GM04504 (cell line): ENCODE results near the gene SAMD4B.

ENCODE experiments used
- DNase-seq: peaks from one replicate; pipeline ENCODE4 v3.0.0-alpha.2; 2012; ENCODE audit warnings: low read depth

The SAMD4B gene

DNA sequence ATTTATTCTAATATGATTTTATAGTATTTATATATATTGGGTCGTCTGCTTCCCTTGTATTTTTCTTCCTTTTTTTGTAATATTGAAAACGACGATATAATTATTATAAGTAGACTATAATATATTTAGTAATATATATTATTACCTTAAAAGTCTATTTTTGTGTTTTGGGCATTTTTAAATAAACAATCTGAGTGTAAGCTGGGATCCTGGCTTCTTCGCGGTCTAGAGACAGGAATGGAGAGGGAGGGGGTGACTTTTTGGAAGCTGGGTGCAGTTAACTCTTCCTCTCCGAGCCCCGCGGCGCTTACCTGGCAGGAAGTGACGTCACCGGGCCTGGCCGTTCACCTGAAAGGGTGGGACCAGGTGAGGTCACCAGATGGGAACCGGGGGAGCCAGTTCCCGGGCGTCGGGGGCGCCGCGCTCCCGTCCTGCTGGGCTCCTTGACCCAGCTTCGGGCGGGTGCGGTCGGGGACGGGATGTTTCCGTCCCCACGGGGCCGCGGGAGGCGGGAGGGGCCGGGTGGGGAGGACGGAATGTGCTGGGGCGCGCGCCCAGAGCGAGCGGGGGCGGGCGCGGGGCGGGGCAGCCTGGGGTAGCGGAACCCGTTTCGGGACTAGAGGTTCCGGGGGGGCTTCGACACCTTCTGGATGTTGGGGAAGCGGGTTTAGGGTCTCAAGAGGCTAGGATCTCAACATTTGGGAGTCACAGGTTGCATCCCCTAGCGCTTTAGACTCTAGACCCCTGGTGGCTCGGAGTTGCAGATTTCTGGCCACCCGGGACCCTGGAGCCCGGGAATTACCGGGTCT lies 67.2 kb downstream of the SAMD4B start:
- no peak for DNase-seq

DNA sequence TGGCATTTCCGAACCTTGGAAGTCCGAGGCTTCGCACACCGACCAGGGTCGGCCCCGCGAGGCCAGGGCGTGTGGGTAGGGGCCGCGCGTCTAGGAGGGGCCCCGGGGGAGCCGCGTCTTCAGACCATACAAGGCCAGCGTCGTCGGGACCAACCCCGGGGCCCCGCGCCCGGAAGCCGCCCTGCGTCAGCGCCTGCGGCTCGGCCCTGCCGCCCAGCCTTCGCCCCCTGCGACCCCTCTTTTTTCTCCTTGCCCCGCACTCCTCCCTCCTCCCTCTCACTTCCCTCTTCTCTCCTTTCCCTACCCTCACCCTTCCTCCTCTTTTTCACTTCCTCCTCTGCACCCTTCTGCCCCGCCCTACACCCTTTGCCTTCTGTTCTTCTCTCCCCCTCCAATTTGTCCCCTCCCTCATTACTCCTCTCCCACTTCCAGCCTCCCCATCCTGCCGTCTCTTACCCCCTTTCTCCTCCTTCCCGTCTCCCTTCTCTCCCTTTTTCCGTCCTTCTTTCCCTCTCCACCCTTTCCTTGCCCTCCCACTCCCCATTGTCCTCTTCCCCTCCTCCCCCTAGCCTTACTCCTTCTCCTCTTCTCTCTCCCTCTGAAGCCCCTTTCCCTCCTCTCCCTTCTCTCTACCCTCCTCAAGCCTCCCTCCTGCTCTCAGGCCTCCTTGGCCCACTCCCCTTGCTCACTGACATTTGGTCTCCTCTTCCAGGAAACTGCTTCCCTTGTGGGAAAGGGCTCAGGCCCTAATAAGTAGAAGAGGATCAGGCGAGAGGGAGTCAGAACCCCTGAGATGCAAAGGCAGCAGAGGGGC lies 68.0 kb downstream of the SAMD4B start:
- DNase-seq: no peak

DNA sequence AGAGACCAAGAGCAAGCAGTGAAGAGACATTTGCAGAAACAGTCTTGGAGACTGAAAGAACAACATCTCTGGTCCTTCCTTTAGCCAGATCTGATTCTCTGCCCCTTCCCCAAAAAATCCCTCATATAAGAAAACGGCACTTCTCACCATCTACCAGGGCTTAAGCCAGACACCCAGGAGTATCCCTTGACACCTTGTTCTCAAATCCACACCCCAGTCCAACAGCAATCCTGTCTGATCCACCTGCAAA lies 68.5 kb downstream of the SAMD4B start:
- no peak for DNase-seq

DNA sequence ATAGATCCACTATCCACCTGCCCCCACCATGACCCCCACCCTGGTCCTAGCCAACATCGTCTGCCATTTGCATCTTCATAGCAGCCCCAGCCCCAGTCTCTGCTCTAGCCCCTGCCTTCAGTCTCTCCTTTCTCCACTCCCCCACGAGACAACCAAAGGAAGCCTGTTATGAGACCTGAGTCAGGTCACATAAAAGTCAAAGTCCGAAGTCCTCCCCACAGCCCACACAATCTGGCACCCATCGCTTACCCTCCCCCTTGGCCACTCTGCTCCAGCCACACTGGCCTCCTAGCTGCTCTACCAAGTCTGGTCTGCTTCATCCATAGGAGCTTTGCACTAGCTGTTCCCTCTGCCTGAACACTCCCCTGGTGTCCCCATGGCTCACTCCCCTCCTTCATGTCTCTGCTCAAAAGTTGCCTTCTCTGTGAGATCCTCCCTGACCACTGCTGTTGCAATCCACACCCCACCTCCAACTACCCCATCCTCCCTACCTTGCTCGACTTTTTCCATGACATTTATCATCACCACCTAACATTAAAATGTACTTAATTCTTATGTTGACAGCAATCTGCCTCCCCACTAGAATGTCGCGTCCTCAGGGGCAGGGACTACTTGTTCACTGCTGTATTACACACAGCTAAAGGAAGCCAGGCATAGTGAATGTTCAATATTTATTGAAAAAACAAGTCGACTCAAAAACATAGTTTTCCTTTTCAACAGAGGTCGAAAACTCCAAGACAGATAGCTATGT lies 69.0 kb downstream of the SAMD4B start:
- no peak for DNase-seq

DNA sequence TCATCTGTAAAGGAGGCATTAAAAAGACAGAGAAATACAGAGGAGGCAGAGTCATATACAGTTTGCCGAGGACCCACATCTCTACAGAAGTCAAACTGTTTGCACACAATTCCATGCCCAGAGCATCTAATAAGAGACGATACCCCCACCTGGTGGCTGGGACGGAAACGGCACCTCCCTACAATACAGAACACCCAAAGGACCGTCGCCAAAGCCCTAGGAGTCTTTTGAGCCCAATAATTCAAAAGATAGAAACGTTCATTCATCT lies 69.5 kb downstream of the SAMD4B start:
- DNase-seq: peak; percentile 91

DNA sequence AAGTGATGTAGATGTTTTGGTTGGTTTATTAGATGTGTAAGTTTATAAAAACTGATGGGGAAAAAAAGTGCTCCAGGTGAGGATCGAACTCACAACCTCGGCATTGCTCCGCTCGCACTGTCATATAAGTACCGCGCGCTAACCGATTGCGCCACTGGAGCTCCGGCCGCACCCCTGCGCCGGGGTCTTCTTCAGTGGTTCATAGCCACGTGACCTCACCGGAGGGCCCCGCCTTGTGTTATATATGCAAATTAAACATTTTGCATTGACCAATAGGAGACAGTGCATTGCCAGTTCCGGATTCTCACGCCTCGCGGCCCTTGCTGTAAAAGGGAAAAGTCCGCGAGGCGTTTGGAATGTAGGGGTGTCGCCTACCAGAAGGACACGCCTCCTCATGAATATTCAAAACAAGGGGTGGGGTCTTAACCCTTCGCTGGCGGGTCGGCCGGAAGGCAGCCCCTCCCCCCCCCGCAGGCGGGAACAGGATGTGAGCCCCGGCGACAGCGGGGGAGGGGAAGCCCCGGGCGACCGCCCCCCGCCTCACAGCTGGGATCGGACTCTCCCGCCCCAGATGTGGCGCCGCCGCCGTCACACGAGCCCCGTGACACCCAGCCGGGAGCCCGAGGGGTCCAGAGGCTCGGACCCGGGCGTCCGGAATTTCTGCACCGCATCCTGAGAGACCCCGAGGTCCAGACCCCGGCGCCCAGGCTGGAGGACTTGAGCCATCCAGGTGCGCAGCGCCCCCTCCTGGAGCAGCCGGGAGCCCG lies 70.1 kb downstream of the SAMD4B start, which contains the start of gene PLEKHG2:
PLEKHG2 (plus strand) TSS at position 570 of the 767 bp plus-strand sequence. CDS start 1,418 bp downstream, outside the sequence.
- DNase-seq: peak; percentile 100

DNA sequence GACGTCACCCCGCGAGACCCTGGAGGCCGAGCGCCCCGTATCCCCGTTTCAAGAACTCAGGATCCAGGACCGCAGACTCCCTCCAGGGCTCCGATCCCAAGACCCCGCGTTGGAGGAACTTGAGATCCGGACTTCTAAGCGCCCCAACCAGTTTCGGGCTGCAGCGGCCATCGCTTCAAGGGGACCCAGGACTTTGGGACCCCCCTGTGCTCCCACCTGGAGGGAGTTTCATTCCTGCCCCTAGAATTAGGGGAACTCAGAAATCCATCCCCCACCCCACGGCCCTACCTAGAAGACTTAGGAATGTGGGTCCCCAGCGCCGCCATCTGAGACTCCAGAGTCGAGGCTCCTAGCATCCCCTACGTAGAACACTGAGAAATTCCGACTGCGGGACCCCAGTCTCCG lies 70.6 kb downstream of the SAMD4B start:
- no peak for DNase-seq

DNA sequence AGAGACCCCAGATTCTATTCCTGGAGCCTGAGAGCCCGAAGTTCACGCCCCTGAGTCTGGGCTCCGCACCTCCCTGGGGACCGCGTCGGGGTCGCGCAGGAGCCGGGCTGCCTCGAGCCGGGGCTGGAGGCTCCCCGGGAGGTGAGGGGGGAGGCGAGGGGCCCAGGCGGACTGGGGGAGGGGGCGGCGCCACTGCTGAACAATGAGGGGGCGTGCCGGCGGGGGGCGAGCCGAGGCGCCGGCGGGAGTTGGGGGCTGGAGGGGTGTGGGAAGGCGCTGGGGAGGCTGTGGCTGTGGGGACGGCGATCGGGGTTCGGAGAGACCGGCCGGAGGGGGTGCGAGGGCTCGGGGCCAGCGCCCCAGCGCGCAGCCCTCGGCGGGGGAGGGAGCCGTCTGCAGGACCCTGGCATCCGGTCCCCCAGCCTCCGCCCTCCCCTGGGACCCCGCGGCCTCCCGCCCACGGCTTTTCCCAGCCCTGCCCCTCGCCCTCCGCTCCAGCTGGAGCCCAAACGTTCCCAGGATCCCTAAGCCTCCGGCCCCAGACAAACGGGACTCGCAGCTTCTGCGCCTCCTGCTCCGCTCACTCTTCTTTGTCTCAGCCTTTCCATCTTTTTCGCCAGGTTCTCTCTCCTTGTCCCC lies 71.2 kb downstream of the SAMD4B start:
- DNase-seq: no peak

DNA sequence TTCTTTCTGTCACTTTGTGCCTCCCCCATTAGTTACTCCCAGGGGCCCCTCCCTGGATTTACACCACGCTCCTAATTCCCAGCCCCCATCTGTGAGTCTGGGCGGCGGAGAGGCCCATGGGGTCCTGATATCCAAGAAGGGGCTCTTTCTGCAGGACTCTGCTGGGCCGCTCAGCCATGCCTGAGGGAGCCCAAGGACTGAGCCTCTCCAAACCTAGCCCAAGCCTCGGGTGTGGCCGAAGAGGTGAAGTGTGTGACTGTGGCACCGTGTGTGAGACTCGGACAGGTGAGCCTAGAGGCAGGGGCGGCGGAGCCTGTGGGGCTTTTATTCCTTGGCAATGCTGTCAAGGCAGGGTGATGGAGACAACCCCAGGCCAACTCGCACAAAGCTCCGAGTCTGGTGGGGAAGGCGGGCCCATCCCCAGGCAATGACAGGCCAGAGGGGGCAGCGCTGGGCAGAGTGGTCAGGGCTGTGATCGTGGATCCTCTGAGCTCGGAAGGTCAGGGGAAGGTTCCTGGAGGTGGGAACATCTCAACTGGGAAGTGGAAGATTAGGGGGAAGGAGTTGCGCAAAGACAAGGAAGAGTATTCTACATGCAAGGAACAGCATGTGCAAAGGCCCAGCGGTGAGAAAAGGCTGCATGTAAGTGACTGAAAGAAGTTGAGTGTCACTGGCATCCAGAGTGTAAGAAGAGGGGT lies 71.8 kb downstream of the SAMD4B start:
- no peak for DNase-seq

DNA sequence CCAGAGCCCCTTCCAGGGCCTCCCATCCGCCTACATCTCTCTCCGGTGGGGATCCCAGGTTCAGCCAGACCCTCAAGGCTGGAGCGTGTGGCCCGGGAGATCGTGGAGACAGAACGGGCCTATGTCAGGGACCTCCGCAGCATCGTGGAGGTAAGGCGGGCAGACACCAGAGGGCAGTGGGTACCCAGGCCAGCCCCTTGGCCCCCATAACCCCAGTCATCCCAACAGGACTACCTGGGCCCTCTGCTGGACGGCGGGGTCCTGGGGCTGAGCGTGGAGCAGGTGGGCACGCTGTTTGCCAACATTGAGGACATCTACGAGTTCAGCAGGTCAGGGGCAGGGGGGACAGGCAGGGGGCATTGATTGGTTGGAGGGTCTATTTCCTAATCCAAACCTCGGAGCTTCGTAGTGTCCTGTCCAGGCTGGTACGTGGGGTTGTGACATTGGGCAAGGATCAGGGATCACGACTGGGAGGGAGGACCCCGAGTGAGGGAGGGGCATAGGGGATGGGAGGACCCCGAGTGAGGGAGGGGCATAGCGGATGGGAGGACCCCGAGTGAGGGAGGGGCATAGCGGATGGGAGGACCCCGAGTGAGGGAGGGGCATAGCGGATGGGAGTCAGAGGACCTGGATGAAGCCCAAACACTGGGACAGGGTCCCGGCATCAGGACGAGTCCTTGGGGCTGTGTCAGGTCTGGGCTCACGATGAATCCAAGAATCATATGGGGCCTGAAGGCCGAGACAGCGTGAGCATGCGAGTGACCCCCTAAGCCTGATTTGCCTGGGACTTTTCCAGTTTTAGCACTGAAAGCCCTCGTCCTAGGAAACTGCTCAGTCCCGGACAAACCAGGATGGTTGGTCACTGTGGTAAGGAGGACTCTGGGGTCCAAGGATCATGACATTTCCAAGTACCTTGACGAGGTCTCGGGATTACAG lies 73.2 kb downstream of the SAMD4B start:
- DNase-seq: no peak

DNA sequence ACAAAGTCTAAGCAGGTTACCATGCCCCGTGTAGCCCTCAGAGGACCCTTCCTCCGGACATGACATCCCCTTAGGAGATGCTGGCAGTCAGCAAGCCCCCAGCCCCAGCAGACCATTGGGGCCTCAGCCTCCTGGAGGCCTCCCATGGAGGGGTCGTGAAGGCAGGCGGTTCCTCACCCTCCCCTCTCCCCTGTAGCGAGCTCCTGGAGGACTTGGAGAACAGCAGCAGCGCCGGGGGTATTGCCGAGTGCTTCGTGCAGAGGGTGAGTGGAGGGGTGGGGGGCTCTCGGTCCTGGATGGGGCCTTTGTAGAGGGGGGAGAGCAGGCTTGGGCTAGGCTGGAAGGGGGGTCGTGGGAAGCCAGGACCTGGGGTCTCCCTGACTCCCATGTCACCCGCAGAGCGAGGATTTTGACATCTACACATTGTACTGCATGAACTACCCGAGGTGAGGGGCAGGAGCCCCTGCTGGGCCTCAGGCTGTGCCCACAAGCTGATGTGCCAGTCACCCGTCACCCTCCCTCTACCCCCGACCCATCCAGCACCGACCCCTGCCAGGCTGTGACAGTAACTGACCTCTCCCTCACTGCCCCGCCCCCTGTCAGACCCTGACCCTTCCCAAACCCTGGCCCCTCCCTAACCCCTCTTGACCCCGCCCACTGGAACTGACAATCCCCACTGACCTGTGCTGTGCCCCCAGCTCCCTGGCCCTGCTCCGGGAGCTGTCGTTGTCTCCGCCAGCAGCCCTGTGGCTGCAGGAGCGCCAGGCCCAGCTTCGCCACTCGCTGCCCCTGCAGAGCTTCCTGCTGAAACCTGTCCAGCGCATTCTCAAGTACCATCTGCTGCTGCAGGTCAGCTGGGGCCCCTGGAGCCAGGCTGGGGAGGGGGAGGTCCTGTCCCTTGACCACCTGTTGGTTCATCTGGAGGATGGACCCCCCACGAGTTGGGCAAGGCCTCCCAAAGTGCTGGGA lies 74.2 kb downstream of the SAMD4B start:
- no peak for DNase-seq

DNA sequence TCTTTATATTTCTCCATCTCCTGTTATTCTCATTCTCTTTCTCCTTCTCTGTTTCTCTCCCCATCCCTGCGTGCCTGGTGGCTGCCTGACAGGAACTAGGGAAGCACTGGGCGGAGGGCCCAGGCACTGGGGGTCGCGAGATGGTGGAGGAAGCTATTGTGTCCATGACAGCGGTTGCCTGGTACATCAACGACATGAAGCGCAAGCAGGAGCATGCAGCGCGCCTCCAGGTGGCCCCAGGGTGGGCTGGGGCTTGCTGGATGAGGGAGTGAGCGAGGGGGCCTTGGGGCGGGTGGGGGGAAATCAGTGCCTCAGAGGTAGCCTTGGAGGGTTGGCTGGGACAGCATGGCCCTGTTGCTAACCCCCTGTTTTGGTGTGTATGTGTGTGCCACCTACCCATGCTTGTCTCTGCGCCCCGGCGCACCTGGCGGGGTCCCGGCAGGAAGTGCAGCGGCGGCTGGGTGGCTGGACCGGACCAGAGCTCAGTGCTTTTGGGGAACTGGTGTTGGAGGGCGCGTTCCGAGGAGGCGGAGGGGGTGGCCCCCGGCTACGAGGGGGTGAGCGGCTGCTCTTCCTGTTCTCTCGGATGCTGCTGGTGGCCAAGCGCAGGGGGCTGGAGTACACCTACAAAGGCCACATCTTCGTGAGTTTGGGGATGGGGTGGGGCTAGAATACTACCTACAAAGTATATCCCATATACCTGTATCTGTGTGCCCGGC lies 75.4 kb downstream of the SAMD4B start:
- DNase-seq: no peak

DNA sequence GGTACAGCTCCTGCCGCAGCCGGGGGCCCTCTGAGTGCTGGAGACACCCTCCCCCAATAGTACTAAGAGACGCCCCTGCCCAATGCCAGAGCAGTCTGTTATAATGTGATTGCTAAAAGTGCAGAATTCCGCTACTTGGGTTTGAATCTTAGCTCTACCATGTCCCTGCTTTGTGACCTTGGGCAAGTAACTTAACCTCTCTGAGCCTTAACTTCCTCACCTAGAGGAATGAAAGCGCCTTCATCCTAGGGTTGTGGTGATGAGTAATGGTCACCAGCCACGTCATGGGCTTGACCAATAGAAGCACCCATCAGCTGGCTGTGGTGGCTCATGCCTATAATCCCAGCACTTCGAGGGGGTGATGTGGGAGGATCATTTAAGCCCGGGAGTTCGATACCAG lies 76.8 kb downstream of the SAMD4B start:
- no peak for DNase-seq

DNA sequence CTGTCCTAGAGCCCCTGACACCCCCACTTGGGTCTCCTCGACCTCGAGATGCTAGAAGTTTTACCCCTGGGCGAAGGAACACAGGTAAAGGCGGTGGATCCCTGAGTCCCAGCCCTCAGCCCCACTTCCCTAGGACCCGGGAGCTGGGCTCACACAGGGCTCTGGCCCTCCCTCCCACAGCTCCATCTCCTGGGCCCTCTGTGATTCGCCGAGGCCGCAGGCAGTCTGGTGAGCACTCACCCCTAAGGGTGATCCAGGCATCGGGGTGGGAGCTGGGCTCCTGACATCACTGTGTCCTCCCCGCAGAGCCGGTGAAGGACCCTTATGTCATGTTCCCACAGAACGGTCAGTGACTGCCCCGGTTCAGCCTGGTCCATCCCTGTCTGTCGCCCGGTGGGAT lies 78.5 kb downstream of the SAMD4B start:
- DNase-seq: no peak

DNA sequence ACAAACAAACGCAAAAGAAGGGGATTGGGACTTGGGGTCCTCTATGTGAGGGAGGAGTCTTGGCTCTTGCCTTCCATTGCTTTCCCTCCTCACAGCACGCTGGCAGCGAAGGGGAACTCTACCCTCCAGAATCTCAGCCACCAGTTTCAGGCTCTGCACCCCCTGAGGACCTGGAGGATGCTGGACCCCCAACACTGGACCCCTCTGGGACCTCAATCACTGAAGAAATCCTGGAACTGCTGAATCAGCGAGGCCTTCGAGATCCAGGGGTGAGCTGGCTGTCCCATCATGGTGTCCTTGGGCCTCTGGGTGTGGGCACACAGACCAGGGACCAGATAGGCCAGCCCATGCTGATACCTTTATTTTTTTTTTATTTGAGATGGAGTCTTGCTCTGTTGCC lies 79.8 kb downstream of the SAMD4B start:
- DNase-seq: no peak

DNA sequence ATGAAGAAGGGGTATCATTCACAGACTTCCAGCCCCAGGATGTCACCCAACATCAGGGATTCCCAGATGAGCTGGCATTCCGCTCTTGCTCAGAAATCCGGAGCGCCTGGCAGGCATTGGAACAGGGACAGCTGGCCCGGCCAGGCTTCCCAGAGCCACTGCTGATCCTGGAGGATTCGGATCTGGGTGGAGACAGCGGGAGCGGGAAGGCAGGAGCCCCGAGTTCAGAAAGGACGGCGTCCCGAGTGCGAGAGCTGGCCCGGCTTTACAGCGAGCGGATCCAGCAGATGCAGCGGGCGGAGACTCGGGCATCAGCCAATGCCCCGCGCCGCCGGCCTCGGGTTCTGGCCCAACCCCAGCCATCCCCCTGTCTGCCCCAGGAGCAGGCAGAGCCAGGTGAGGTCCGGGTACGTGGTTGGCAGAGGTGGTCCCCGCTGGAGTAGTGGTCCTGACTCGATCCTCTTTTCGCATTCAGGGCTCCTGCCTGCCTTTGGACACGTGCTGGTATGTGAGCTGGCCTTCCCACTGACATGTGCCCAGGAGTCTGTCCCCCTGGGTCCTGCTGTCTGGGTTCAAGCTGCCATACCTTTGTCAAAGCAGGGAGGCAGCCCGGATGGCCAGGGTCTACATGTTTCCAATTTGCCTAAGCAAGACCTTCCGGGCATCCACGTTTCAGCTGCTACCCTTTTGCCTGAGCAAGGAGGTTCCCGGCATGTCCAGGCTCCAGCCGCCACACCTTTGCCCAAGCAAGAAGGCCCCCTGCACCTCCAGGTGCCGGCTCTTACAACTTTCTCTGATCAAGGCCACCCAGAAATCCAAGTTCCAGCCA lies 81.3 kb downstream of the SAMD4B start:
- no peak for DNase-seq

DNA sequence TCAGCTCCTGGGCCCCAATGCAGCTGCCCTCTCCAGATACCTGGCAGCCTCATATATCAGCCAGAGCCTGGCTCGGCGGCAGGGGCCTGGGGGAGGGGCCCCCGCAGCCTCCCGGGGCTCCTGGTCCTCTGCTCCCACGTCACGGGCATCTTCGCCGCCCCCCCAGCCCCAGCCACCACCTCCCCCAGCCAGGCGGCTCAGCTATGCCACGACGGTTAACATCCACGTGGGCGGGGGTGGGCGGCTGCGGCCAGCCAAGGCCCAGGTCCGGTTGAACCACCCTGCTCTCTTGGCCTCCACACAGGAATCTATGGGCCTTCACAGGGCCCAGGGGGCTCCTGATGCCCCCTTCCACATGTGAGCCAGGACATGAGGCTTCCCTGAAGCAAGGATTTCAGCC lies 82.7 kb downstream of the SAMD4B start:
- DNase-seq: no peak
